K562 (cell line): Measurements from ENCODE around the gene TBC1D2. TPM values are rescaled to one million over a fixed set of nuclear protein-coding genes. Genes with fewer than 3 reads are reported as not detected.

ENCODE experiments used
- ARHGAP35 ChIP-seq: fragments of 450-650 bp; IDR thresholded peaks from 2 replicates; pipeline ENCODE4 v1.6.1; 2018; ENCODE audit not compliant: partially characterized antibody
- ATF6 ChIP-seq: sonication (generic); formaldehyde crosslinking; IDR thresholded peaks from 2 replicates; pipeline ENCODE4 v1.4.0; 2020; ENCODE audit warnings: mild to moderate bottlenecking, missing genetic modification reagents
- BHLHE40 ChIP-seq: IDR thresholded peaks from 2 replicates; pipeline ENCODE4 v1.6.1; 2011; ENCODE audit warnings: low read length, improper control_type of control experiment
- HOMEZ ChIP-seq: fragments of 250-450 bp; sonication (Bioruptor Pico); IDR thresholded peaks from 2 replicates; pipeline ENCODE4 v1.4.0; 2020; ENCODE audit warnings: mild to moderate bottlenecking, moderate library complexity
- KLF10 ChIP-seq: fragments of 250-450 bp; sonication (Bioruptor Pico); IDR thresholded peaks from 2 replicates; pipeline ENCODE4 v1.6.1; 2021; ENCODE audit warnings: matching md5 sums
- MNT ChIP-seq, 2 experiments: fragments of 450-650 bp; conservative IDR thresholded peaks; 2 replicates each; pipeline ENCODE4 v1.6.1; 2017; ENCODE audit warnings: mild to moderate bottlenecking in 2 of 2, moderate library complexity in 2 of 2
- MXI1 ChIP-seq: IDR thresholded peaks from 2 replicates; pipeline ENCODE4 v1.6.1; 2011; ENCODE audit warnings: low read depth, mild to moderate bottlenecking, improper control_type of control experiment, low read length
- NCOA4 ChIP-seq: fragments of 450-650 bp; IDR thresholded peaks from 2 replicates; pipeline ENCODE4 v1.6.1; 2018; ENCODE audit warnings: mild to moderate bottlenecking; ENCODE audit not compliant: partially characterized antibody
- RBFOX2 ChIP-seq: fragments of 200-400 bp; formaldehyde crosslinking; IDR thresholded peaks from 2 replicates; pipeline ENCODE4 v1.6.1; 2017; ENCODE audit warnings: low read depth, mild to moderate bottlenecking, low read length, moderate library complexity
- ZBTB40 ChIP-seq, 2 experiments: fragments of 450-650 bp in 1 of 2; sonication (generic) in 1 of 2; formaldehyde crosslinking in 1 of 2; IDR thresholded peaks; 2 replicates each; pipeline versions ENCODE4 v1.7.1 to v1.9.0; 2016 to 2022; ENCODE audit warnings: inconsistent platforms in 1 of 2, mild to moderate bottlenecking in 1 of 2, missing genetic modification reagents in 1 of 2
- ZFP30 ChIP-seq: fragments of 250-450 bp; sonication (Bioruptor Pico); IDR thresholded peaks from 2 replicates; pipeline ENCODE4 v1.8.0; 2022; ENCODE audit warnings: moderate library complexity, mild to moderate bottlenecking, inconsistent platforms, borderline replicate concordance
- ZNF23 ChIP-seq: fragments of 250-450 bp; sonication (Bioruptor Pico); IDR thresholded peaks from 2 replicates; pipeline ENCODE4 v1.4.0; 2020; ENCODE audit warnings: mild to moderate bottlenecking
- ZSCAN29 ChIP-seq: fragments of 450-650 bp; IDR thresholded peaks from 2 replicates; pipeline ENCODE4 v1.6.1; 2017
- polyA plus RNA-seq, 8 experiments: library from polyadenylated mRNA; depleted of rRNA in 4 of 8; stranded (reverse) in 5 of 8; unstranded in 3 of 8; fragments of >200 nt; fragmentation: Nextera tagmentation in 2 of 8; fragmentation: Illumina TruSeq in 1 of 8; extraction: Ambion mirVana in 2 of 8; extraction: Trizol in 1 of 8; gene quantifications; 2 replicates each; pipeline versions ENCODE4 v1.2.1 to v1.2.3, GENCODE V29; 2011 to 2014; ENCODE audit warnings: inconsistent platforms in 1 of 8, missing spikeins in 1 of 8
- total RNA-seq, 7 experiments: library from RNA; depleted of rRNA in 6 of 7; stranded (reverse); fragments of >200 nt in 6 of 7; fragmentation: Illumina TruSeq in 2 of 7; extraction: Trizol in 2 of 7; gene quantifications; 2 replicates each; pipeline versions ENCODE4 v1.2.1 to v1.2.3, GENCODE V29; 2011 to 2021; ENCODE audit warnings: low replicate concordance in 1 of 7

The TBC1D2 gene
- total and polyA plus RNA-seq, 9 of the 15 experiments (the other 6 are each of a cell fraction or from before 2014, with no cell fraction given), result 0.10 to 7.0 (median 2.5) TPM

- 0 out of 2 replicates have a peak, but pooled peaks have one; percentile 10 for TF ChIP-seq MXI1
- peak; percentile 91 for TF ChIP-seq ZBTB40 (IDR thresholded peaks at IDR 0.05)
- TF ChIP-seq ZBTB40 (CRISPR knock-in tag; IDR thresholded peaks at IDR 0.05), result no peak
- peak; percentile 93 to 95 for TF ChIP-seq MNT (conservative IDR thresholded peaks at IDR 0.05)
- TF ChIP-seq RBFOX2, result peak; percentile 93
- TF ChIP-seq ATF6 (CRISPR knock-in tag), result no peak; the same call in 1 of the 2 replicates
- TF ChIP-seq BHLHE40, result no peak
- TF ChIP-seq ZSCAN29, result no peak
- no peak for TF ChIP-seq ARHGAP35
- TF ChIP-seq NCOA4, result no peak
- TF ChIP-seq HOMEZ (CRISPR knock-in tag), result no peak
- no peak for TF ChIP-seq KLF10
- TF ChIP-seq ZNF23, result no peak
- no peak for TF ChIP-seq ZFP30 (CRISPR knock-in tag)
Observed at GRCh38 chr9:98255578-98256296, at the start of gene TBC1D2 (continued).
